ENCODE results near the gene PROCA1. TPM values are rescaled to one million over a fixed set of nuclear protein-coding genes. Genes with fewer than 3 reads are reported as not detected.
"Not testable (repeated sequence)": the region's sequence is repeated elsewhere in the genome, so short reads cannot be mapped to it uniquely, and the experiment has no call there.

PROCA1 gene
- total RNA-seq, 1 donor from 2014 or later: 0.64 TPM

DNA sequence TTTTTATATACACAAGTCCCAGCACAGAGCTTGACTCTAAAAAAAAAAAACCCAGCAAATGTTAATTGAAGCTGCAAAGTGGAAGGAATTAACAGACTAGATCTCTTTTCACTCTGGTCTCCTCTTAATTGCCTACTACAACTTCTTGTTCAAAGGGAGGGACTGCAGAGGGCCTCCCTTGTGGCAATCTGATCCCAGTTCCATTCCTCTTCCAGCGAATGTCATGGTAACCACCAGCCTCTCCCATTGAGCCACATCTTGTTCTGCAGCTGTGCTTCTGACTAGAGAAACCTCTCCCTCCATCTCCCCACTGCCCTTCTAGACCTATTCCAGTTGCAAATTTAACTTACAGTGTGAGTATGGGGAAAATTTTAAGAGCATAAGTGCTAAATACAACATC lies 43.8 kb downstream of the PROCA1 start:
- ATAC-seq: no peak

DNA sequence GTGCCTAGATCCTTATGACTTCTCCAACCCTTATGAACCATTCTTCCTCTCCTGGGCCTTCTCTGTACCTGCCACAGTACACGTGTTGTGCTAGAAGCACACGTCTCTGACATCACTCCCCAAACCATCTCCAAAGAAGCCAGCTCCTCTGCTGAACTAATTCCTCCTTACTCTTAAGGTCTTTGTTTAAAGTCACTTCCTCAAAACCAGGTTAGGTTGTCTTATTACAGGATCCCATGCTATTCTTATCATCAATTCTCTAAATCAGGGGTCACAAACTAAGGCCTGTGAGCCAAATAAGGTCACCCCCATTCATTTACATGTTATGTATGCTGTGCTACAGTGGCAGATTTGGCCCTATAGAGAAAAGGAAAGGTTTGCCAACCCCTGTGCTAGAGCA lies 45.7 kb downstream of the PROCA1 start:
- no peak for ATAC-seq

DNA sequence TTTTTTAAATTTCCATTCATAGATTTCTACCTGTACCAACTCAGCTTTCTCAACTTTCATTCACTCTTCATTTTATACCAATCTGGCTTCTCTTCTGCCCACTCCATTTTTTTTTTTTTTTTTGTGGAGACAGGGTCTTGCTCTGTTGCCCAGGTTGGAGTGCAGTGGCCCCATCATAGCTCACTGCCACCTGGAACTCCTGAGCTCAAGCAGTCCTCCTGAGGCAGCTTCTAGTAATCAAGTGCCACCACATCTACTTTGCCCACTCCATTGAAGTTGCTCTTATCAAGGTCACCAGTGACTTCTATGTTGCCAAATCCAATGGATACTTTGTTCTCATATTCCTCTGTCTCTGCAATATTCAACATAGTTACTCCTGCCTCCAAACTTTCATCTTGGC lies 48.0 kb downstream of the PROCA1 start:
- ATAC-seq: no peak

DNA sequence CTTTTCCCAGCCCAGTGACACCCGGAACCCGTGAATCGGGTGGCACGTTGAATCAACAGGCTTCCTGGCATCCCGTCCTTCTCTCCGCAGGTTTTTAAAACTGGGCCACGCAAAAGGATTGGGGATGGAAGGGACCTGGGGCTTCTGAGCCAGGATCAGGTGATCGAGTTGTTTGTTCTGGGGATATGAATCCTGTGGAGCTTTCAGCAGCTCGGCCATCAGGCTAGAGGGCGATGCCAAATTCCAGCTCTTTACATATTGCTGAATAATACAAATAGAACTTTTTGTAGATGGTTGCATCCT lies 49.2 kb downstream of the PROCA1 start:
- no peak for ATAC-seq

DNA sequence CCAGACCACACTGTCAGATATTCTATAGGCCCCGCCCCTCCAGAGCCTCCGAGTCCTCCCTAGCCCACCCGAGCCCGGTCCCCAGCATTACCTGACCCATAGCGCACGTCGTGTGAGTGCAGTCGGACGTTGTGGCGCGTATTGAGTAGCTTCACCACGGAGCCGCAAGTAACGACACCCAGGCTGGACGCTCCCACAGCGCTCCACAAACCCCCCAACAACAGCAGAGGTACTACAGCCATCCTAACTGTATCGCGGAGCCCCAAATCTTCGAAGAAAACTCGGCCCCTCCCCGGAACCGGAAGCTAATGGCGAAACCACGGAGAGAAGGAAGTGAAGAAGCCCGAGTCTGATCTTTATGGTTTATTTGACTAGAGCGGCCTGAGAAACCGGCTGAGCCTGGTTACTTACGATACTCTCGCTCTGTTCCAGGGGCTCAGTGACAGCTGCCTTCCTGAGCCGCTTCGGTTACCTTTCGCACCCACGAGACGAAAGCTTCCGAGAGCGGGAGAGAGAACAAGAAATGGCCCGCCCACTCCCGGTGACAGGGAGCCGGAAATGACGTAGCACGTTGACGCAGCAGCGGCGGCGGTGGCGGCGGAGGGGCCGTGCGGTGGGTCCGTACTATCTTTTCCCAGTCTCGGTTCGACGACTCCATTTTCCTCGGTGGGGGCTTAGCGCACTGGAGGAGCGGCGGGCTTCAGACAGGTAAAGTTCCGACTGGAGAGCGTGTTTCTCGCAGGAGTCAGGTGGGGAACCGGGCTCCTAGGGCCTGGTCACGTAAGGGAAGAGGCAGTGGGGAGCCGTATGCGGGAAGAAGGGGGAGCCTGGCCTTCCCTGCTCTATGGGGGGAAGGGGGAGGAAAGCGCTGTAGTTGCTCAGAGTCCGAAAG lies 49.8 kb downstream of the PROCA1 start, which contains the start of the genes SDF2 and SUPT6H:
Gene SDF2, minus strand, starts transcription at position 272 of the 892 bp plus-strand sequence. Its CDS starts 30 bp downstream, at position 242.
Gene SUPT6H, plus strand, starts transcription at position 571 of the 892 bp plus-strand sequence. CDS start 11,197 bp downstream, outside the sequence.
- peak; percentile 89 for ATAC-seq

DNA sequence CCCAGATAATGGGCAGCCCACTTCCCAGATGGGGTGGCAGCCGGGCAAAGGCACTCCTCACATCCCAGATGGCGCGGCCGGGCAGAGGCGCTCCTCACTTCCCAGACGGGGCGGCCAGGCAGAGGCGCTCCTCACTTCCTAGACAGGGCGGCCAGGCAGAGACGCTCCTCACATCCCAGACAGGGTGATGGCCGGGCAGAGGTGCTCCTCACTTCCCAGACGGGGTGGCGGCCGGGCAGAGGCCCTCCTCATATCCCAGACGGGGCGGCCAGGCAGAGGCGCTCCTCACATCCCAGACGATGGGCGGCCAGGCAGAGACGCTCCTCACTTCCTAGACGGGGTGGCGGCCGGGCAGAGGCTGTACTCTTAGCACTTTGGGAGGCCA lies 52.2 kb downstream of the PROCA1 start:
- not testable (repeated sequence) for ATAC-seq

DNA sequence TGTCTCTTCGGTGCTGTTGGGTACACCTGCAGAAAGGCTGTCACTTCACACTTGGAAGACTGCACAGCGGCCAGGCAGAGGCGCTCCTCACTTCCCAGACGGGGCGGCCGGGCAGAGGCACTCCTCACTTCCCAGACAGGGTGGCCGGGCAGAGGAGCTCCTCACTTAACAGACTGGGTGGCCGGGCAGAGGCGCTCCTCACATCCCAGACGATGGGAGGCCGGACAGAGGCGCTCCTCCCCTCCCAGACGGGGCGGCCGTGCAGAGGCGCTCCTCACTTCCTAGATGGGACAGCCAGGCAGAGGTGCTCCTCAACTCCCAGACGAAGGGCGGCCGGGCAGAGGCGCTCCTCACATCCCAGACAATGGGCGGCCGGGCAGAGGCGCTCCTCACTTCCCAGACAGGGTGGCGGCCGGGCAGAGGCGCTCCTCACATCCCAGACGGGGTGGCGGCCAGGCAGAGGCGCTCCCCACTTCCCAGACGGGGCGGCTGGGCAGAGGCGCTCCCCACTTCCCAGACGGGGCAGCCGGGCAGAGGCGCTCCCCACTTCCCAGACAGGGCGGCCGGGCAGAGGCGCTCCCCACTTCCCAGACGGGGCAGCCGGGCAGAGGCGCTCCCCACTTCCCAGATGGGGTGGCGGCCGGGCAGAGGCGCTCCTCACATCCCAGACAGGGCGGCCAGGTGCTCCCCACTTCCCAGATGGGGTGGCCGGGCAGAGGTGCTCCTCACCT lies 52.8 kb downstream of the PROCA1 start:
- not testable (repeated sequence) for ATAC-seq

DNA sequence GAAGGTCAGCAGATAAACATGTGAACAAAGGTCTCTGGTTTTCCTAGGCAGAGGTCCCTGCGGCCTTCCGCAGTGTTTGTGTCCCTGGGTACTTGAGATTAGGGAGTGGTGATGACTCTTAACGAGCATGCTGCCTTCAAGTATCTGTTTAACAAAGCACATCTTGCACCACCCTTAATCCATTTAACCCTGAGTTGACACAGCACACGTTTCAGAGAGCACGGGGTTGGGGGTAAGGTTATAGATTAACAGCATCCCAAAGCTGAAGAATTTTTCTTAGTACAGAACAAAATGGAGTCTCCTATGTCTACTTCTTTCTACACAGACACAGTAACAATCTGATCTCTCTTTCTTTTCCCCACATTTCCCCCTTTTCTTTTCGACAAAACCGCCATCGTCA lies 53.3 kb downstream of the PROCA1 start:
- not testable (repeated sequence) for ATAC-seq

DNA sequence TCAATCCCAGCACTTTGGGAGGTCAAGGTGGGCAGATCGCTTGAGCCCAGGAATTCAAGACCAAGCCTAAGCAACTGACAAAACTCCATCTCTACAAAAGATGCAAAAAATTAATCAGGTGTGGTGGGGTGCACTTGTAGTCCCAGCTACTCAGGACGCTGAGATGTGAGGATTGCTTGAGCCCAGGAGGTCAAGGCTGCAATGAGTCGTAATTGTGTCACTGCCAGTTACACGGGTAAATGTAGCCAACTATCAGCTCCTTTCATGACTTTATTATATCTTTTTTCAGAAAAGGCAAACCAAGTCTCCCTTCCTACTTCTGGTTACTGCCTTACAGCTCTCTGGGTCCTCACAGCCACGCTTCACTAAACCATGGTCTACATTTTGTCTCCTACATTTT lies 53.9 kb downstream of the PROCA1 start:
- no peak for ATAC-seq

DNA sequence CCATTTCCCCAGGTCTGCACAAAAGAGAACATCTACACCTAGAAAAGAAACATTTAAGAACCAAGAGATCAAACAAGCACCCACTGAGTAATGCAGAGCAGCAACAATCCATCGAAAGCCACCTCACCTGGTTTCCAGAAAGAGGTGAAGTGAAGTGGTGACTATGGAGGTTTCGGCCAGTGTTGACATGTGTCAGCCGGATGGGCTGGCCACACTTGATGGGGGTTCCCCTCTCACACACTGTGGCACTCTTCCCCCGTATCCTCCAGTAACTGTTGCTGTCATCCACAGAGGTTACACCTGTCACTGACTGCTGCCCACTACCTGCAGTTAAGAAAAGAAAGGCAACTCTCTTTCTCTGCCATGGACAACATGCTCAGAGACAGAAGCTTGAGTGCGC lies 56.5 kb downstream of the PROCA1 start:
- peak; percentile 36 for ATAC-seq

Other genes with a start within 250 kb of the PROCA1 start
- not detected for gene SLC13A2, start 238.2 kb downstream of the PROCA1 start, total RNA-seq
- 14.8 TPM for gene FOXN1, start 205.5 kb downstream of the PROCA1 start, total RNA-seq
- 19.2 TPM for gene UNC119, start 159.3 kb downstream of the PROCA1 start, total RNA-seq
- 37.3 TPM for gene PIGS, start 140.4 kb downstream of the PROCA1 start, total RNA-seq
- gene ALDOC, start 135.0 kb downstream of the PROCA1 start, total RNA-seq: 24.9 TPM
- 24.3 TPM for gene SPAG5, start 112.9 kb downstream of the PROCA1 start, total RNA-seq
- gene RSKR, start 97.7 kb downstream of the PROCA1 start, total RNA-seq: 4.2 TPM
- 67.9 TPM for gene BLTP2, start 66.7 kb downstream of the PROCA1 start, total RNA-seq
- 29.0 TPM for gene SDF2, start 50.0 kb downstream of the PROCA1 start, total RNA-seq
- 31.8 TPM for gene SUPT6H, start 49.7 kb downstream of the PROCA1 start, total RNA-seq
- gene RAB34, start 6.0 kb upstream of the PROCA1 start, total RNA-seq: 34.2 TPM
- gene RPL23A, start 8.1 kb upstream of the PROCA1 start, total RNA-seq: 1,336 TPM
- gene TLCD1, start 14.3 kb upstream of the PROCA1 start, total RNA-seq: 14.7 TPM
- gene NEK8, start 16.9 kb upstream of the PROCA1 start, total RNA-seq: 3.9 TPM
- 41.6 TPM for gene TRAF4, start 32.1 kb upstream of the PROCA1 start, total RNA-seq
- gene FAM222B, start 130.9 kb upstream of the PROCA1 start, total RNA-seq: 12.2 TPM
- gene ERAL1, start 143.1 kb upstream of the PROCA1 start, total RNA-seq: 31.7 TPM
- gene FLOT2, start 185.8 kb upstream of the PROCA1 start, total RNA-seq: 111 TPM
- 10.0 TPM for gene DHRS13, start 191.2 kb upstream of the PROCA1 start, total RNA-seq
- 14.2 TPM for gene PHF12, start 239.6 kb upstream of the PROCA1 start, total RNA-seq